Nephron (organoid): Measurements from ENCODE around the gene SYNJ2.

Source experiments
- H3K27ac Mint-ChIP-seq, 3 experiments: 2 replicates each; pipeline ENCODE4 v1.8.0; 2020; ENCODE audit warnings: mixed read lengths in 3 of 3, mild to moderate bottlenecking in 2 of 3, moderate library complexity in 1 of 3
- H3K27me3 Mint-ChIP-seq: 2 replicates; pipeline ENCODE4 v1.8.0; 2021; ENCODE audit warnings: low read depth, mild to moderate bottlenecking, moderate library complexity, mixed read lengths
- H3K36me3 Mint-ChIP-seq: 2 replicates; pipeline ENCODE4 v1.8.0; 2020; ENCODE audit warnings: low read depth, mixed read lengths
- H3K4me1 Mint-ChIP-seq: 2 replicates; pipeline ENCODE4 v1.8.0; 2020; ENCODE audit warnings: mixed read lengths
- H3K4me3 Mint-ChIP-seq, 3 experiments: 2 replicates each; pipeline ENCODE4 v1.8.0; 2020; ENCODE audit warnings: mild to moderate bottlenecking in 3 of 3, mixed read lengths in 3 of 3, moderate library complexity in 2 of 3
- H3K9me3 Mint-ChIP-seq: 2 replicates; pipeline ENCODE4 v1.8.0; 2020; ENCODE audit warnings: mixed read lengths
- CTCF ChIP-seq, 3 experiments: fragments of 200-600 bp; sonication (generic); IDR thresholded peaks; one replicate each; pipeline ENCODE4 v1.5.0; 2021; ENCODE audit warnings: antibody characterized with exemption in 3 of 3; ENCODE audit not compliant: unreplicated experiment in 3 of 3

Gene SYNJ2

GRCh38 chr6:158111987-158112386 is 130.3 kb downstream of the SYNJ2 start:
- Mint-ChIP-seq H3K9me3 (no peaks in the 10 kb centered on the region), H3K27ac (no peak overlapping the region), H3K4me3 (no peak overlapping the region), H3K27me3 (no peaks in the 10 kb centered on the region), H3K4me1 (peaks cover 5% of the 10 kb centered on the region), H3K36me3 (peaks cover 46% of the 10 kb centered on the region)
- TF ChIP-seq CTCF (IDR thresholded peaks at IDR 0.05; ENCODE audit: unreplicated experiment in 3 of 3), result no peak

DNA sequence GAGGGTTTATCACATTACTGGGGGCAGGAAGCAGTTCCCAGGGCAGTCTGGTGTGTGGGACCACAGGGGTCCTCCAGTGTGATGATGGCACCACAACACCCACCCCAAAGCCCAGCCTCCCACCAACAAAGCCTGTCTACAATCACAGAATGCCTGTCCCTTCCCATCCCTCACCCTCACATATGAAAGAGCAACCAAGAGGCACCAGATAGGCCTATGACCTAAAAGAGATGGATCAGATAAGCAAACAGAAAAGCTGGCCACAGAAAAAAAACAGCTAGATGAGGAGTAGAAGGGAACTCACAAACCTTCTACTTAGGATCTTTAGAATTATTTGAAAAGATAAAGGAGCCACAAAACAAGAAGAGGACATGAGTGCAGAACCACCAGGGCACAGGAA is 132.1 kb downstream of the SYNJ2 start:
- H3K27ac Mint-ChIP-seq, result no peak overlapping the region
- H3K4me3 Mint-ChIP-seq, result no peak overlapping the region
- H3K4me1 Mint-ChIP-seq, result peaks cover 5% of the 10 kb centered on the region
- H3K27me3 Mint-ChIP-seq, result no peaks in the 10 kb centered on the region
- no peaks in the 10 kb centered on the region for H3K9me3 Mint-ChIP-seq
- peaks cover 48% of the 10 kb centered on the region for H3K36me3 Mint-ChIP-seq
- TF ChIP-seq CTCF (IDR thresholded peaks at IDR 0.05; ENCODE audit: unreplicated experiment in 3 of 3), result no peak

DNA sequence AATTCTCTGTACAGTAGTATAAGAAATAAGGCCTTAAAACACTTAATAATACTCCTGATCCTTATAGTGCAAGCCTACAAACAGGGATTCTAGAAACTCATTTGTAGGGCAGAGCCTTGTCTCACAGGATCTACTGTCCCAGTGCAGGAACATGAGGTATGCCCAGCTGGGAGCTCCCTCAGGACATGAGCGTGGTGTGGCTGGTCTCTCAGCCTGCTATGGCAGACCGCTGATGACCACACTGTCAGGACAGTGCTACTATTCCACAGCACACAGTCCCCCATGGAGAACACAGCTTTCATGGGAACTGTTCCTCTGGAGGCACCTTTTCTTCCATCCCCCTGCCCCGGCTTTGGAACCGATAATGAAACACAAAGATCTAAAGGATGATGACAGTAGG is 133.4 kb downstream of the SYNJ2 start:
- Mint-ChIP-seq H3K4me1 (peaks cover 5% of the 10 kb centered on the region), H3K4me3 (no peak overlapping the region), H3K36me3 (peaks cover 42% of the 10 kb centered on the region), H3K9me3 (no peaks in the 10 kb centered on the region), H3K27me3 (no peaks in the 10 kb centered on the region), H3K27ac (no peak overlapping the region)
- no peak for TF ChIP-seq CTCF (IDR thresholded peaks at IDR 0.05; ENCODE audit: unreplicated experiment in 3 of 3)

- H3K27ac Mint-ChIP-seq, result no peak overlapping the region
- no peaks in the 10 kb centered on the region for H3K9me3 Mint-ChIP-seq
- no peak for TF ChIP-seq CTCF (IDR thresholded peaks at IDR 0.05; ENCODE audit: unreplicated experiment in 3 of 3)
- no peaks in the 10 kb centered on the region for H3K27me3 Mint-ChIP-seq
- H3K36me3 Mint-ChIP-seq, result peaks cover 42% of the 10 kb centered on the region
- no peak overlapping the region for H3K4me3 Mint-ChIP-seq
- H3K4me1 Mint-ChIP-seq, result peaks cover 5% of the 10 kb centered on the region
These were observed 133.8 kb downstream of the SYNJ2 start for GRCh38 chr6:158115508-158115907.

DNA sequence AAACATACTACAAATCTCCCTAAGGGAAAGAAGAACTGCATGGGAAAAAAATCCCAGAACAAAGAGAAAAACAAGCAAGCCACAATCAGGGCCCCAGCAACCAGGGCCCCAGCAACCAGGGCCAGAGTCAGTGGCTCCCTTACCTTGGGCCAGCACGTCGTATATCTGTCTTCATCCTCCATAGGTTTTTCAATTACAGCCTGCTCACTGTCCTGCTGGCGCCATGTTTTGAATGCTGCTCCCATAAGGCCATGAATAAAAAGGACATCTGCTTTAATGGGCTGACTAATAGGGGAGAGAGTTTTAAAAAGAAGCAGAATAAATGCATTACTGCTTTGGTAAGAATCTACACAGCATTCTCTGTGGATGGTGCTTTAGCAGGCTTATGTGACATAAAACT is 137.2 kb downstream of the SYNJ2 start:
- Mint-ChIP-seq H3K27ac (peak overlapping the region in 1 of 3 experiments; percentile 9), H3K36me3 (peaks cover 33% of the 10 kb centered on the region), H3K9me3 (no peaks in the 10 kb centered on the region), H3K4me1 (peaks cover 2% of the 10 kb centered on the region), H3K27me3 (no peaks in the 10 kb centered on the region), H3K4me3 (no peak overlapping the region)
- no peak for TF ChIP-seq CTCF (IDR thresholded peaks at IDR 0.05; ENCODE audit: unreplicated experiment in 3 of 3)

GRCh38 chr6:158121335-158121734 is 139.7 kb downstream of the SYNJ2 start:
- TF ChIP-seq CTCF (IDR thresholded peaks at IDR 0.05; ENCODE audit: unreplicated experiment in 3 of 3), result no peak
- Mint-ChIP-seq H3K36me3 (peaks cover 50% of the 10 kb centered on the region), H3K4me1 (no peaks in the 10 kb centered on the region), H3K4me3 (no peak overlapping the region), H3K9me3 (peaks cover 3% of the 10 kb centered on the region), H3K27me3 (no peaks in the 10 kb centered on the region), H3K27ac (no peak overlapping the region)
